BJ (cell line): ENCODE measurements around the gene ZNF419. TPM values are rescaled to one million over a fixed set of nuclear protein-coding genes. Genes with fewer than 3 reads are reported as not detected.
"Not testable (repeated sequence)": the region's sequence is repeated elsewhere in the genome, so short reads cannot be mapped to it uniquely, and the experiment has no call there.

Experiments
- CTCF ChIA-PET: fragments of 350-600 bp; formaldehyde crosslinking; extraction: SDS; loops from one replicate; lab custom pipeline; 2021; ENCODE audit warnings: antibody characterized with exemption, inconsistent platforms; lab: Yijun Ruan, JAX
- POLR2A ChIA-PET: fragments of 300-600 bp; sonication (Branson Sonifier 250); formaldehyde crosslinking; extraction: SDS; loops from one replicate; lab custom pipeline; 2021; ENCODE audit warnings: antibody characterized with exemption; lab: Charles Lee
- DNase-seq: peaks from one replicate; pipeline ENCODE4 v3.0.0-alpha.2; 2011; ENCODE audit warnings: low read depth
- H3K27me3 ChIP-seq: 2 replicates; pipeline ENCODE4 v1.6.0; 2011; ENCODE audit warnings: low read length; ENCODE audit not compliant: control insufficient read depth, insufficient read depth
- H3K36me3 ChIP-seq: 2 replicates; pipeline ENCODE4 v1.5.1; 2011; ENCODE audit warnings: low read length; ENCODE audit not compliant: control insufficient read depth, insufficient read depth
- H3K4me3 ChIP-seq: 2 replicates; pipeline ENCODE4 v1.5.1; 2011; ENCODE audit warnings: low read depth, mild to moderate bottlenecking, control low read depth, low read length
- polyA plus RNA-seq: library from polyadenylated mRNA; depleted of rRNA; stranded (reverse); fragments of >200 nt; gene quantifications from 2 replicates; pipeline ENCODE4 v1.2.3, GENCODE V29; 2011; rRNA removed
- small RNA-seq: library from RNA; depleted of rRNA; stranded (forward); fragments of <200 nt; gene quantifications from one replicate; pipeline ENCODE3, GENCODE V24; 2012; ENCODE audit warnings: low replicate concordance, low read depth; ENCODE audit not compliant: insufficient read length
- TF ChIP-seq, protein P1 (sequence below): IDR thresholded peaks from 2 replicates; pipeline ENCODE4 v1.5.1; 2011; ENCODE audit warnings: low read depth, mild to moderate bottlenecking, control low read depth, inconsistent platforms, low read length, moderate library complexity; ENCODE audit not compliant: insufficient read depth

The ZNF419 gene
- polyA plus RNA-seq, 1 experiment: 8.8 TPM

DNA sequence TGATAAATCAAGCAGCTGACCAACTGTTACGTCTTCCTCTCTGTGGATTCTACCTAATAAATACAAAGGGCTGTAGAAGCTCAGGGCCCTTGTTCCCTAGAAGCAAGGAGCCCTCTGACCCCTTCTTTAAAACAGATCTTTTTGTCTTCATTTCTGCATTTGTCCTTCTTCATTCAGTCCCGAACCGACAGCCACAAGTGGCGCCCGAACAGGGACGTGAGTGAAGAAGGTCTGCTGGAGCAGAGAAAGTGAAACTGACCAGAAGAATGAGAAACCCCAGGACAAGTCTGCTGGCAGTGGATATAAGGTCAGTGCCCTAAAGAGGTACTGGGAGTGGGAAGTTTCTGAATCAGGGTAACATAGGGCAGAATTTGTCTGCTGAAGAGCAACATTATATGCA lies 25.3 kb downstream of the ZNF419 start:
- ChIA-PET CTCF (interaction anchor here (1.1 kb wide), 1 partner anchor 10 kb away, joined by 4 read pairs; no protein-coding TSS in a partner anchor), POLR2A (no interaction called here)
- Histone ChIP-seq H3K4me3 (no peak overlapping the region), H3K27me3 (no peaks in the 10 kb centered on the region), H3K36me3 (peaks cover 3% of the 10 kb centered on the region)
- TF ChIP-seq, protein P1, sequence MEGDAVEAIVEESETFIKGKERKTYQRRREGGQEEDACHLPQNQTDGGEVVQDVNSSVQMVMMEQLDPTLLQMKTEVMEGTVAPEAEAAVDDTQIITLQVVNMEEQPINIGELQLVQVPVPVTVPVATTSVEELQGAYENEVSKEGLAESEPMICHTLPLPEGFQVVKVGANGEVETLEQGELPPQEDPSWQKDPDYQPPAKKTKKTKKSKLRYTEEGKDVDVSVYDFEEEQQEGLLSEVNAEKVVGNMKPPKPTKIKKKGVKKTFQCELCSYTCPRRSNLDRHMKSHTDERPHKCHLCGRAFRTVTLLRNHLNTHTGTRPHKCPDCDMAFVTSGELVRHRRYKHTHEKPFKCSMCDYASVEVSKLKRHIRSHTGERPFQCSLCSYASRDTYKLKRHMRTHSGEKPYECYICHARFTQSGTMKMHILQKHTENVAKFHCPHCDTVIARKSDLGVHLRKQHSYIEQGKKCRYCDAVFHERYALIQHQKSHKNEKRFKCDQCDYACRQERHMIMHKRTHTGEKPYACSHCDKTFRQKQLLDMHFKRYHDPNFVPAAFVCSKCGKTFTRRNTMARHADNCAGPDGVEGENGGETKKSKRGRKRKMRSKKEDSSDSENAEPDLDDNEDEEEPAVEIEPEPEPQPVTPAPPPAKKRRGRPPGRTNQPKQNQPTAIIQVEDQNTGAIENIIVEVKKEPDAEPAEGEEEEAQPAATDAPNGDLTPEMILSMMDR: no peak
- no peak for DNase-seq

DNA sequence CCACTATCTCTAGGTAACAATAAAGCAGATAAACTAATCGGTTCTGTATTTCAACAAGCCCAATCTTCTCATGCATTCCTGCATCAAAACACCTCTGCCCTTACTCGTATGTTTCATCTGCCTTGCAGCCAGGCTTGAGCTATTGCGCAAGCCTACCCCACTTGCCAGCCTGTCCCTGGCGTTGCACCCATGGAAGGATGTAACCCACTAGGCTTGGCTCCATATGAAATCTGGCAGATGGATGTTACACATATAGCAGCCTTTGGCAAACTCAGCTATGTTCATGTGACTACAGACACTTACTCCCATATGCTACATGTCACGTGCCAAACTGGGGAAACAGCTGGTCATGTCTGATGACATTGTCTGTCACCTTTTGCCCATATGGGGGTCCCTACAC lies 27.7 kb downstream of the ZNF419 start:
- CTCF ChIA-PET: interaction anchor here (0.8 kb wide), 1 partner anchor 8 kb away, joined by 3 read pairs; no protein-coding TSS in a partner anchor
- Histone ChIP-seq H3K27me3 (no peaks in the 10 kb centered on the region), H3K36me3 (peaks cover 3% of the 10 kb centered on the region), H3K4me3 (no peak overlapping the region)
- no peak for DNase-seq
- POLR2A ChIA-PET: no interaction called here
- TF ChIP-seq, protein P1: no peak

DNA sequence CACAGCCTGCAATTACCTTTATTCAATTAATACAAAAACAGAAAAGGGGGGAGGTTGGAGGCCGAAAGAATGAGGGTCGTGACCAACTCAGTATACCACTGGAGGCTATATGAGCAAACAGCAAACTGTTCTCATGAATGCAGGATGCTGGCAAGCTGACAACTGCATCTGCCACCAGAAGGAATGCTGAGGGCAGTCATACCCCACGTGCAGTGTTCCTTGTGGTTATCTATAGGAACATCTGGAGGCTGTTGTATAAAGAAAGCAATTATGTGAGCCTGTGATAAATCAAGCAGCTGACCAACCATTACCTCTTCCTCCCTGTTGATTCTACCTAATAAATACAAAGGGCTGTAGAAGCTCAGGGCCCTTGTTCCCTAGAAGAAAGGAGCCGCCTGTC lies 30.5 kb downstream of the ZNF419 start:
- DNase-seq, H3K4me3 ChIP-seq, POLR2A ChIA-PET, H3K36me3 ChIP-seq, CTCF ChIA-PET, H3K27me3 ChIP-seq: not testable (repeated sequence)

DNA sequence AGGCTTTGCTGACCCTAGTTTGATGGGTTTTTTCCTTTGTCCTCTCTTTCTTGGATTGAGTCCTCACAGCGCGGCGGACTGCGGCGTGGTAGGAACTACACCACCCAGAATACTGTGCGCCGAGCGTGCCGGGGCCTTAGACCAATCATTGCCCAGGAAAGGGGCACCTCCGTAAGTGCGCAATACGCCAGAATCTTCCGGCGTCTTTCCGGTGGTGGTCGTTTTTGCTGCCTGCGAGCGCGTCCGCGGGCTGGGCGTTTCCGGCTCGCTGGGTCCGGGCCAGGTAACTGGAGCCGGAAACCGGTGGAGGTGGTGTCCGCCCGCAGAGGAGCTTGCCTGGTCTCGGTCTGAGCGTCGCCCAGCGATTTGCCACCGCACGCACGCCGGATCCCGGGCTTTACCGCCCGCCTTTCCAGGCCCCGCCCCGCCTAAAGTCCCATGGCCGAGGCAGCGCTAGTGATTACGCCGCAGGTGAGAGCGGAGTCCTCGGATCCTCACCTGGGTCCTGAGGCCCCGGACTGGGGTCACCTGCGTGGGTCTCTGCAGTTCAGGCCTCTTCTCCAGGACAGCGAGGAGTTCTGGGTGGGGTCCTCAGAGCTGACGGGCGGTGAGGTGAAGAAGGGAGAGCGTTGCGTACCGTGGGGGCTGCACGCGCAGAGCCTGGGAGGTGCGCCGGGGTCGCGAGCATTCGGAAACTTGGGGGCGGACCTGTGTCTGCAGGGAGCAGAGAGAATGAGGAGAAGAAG lies 39.8 kb downstream of the ZNF419 start, which contains the start of gene ZNF549:
Gene ZNF549 (plus strand): TSS at position 221 of the 746 bp plus-strand sequence. CDS start 218 bp downstream, at position 439.
- peak; percentile 59 for DNase-seq
- ChIA-PET CTCF (no interaction called here), POLR2A (no interaction called here)
- TF ChIP-seq, protein P1: no peak
- Histone ChIP-seq H3K4me3 (peak within 1 kb of the TSS; percentile 63), H3K36me3 (no peaks in the 10 kb centered on the region; the same call in 1 of the 2 replicates), H3K27me3 (no peaks in the 10 kb centered on the region)

DNA sequence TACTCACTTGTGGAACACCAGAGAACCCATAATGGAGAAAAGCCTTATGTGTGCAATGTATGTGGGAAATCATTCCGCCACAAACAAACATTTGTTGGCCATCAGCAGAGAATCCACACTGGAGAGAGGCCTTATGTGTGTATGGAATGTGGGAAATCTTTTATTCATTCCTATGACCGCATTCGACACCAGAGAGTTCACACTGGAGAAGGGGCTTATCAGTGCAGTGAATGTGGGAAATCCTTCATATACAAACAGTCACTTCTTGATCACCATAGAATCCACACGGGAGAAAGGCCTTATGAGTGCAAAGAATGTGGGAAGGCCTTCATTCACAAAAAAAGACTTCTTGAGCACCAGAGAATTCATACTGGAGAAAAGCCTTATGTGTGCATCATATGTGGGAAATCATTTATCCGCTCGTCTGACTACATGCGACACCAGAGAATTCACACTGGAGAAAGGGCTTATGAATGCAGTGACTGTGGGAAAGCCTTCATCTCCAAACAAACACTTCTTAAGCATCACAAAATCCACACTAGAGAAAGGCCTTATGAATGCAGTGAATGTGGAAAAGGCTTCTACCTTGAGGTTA lies 50.5 kb downstream of the ZNF419 start:
- Histone ChIP-seq H3K27me3 (no peaks in the 10 kb centered on the region), H3K4me3 (no peak overlapping the region), H3K36me3 (peaks cover 22% of the 10 kb centered on the region)
- no peak for DNase-seq
- ChIA-PET CTCF (no interaction called here), POLR2A (no interaction called here)
- TF ChIP-seq, protein P1: no peak

Small RNAs within 50 kb of the gene (small RNA-seq; reads per million reads assigned to genes)
- not detected for gene VN1R107P

Other genes starting within 250 kb of the ZNF419 start
- 5.1 and 5.2 TPM in 2 replicates for gene ZNF805, start 247.1 kb upstream of the ZNF419 start, polyA plus RNA-seq
- 11.7 and 13.9 TPM in 2 replicates for gene ZNF460, start 207.3 kb upstream of the ZNF419 start, polyA plus RNA-seq
- gene ZNF543, start 167.3 kb upstream of the ZNF419 start, polyA plus RNA-seq: 1.7 and 2.1 TPM in 2 replicates
- 5.4 and 7.4 TPM in 2 replicates for gene ZNF304, start 136.5 kb upstream of the ZNF419 start, polyA plus RNA-seq
- 11.0 and 16.3 TPM in 2 replicates for gene TRAPPC2B, start 124.2 kb upstream of the ZNF419 start, polyA plus RNA-seq
- 3.4 and 3.5 TPM in 2 replicates for gene ZNF547, start 124.2 kb upstream of the ZNF419 start, polyA plus RNA-seq
- gene ZNF548, start 97.9 kb upstream of the ZNF419 start, polyA plus RNA-seq: 12.7 and 13.3 TPM in 2 replicates
- 4.2 and 6.0 TPM in 2 replicates for gene ZNF17, start 76.6 kb upstream of the ZNF419 start, polyA plus RNA-seq
- gene ZNF749, start 52.4 kb upstream of the ZNF419 start, polyA plus RNA-seq: 10.0 and 11.4 TPM in 2 replicates
- 0.13 and 0.21 TPM in 2 replicates for gene VN1R1, start 30.6 kb upstream of the ZNF419 start, polyA plus RNA-seq
- 3.6 and 5.8 TPM in 2 replicates for gene ZNF772, start 10.2 kb upstream of the ZNF419 start, polyA plus RNA-seq
- gene ZNF773, start 12.2 kb downstream of the ZNF419 start, polyA plus RNA-seq: 13.0 and 13.1 TPM in 2 replicates
- gene ZNF549, start 39.6 kb downstream of the ZNF419 start, polyA plus RNA-seq: 2.5 and 3.8 TPM in 2 replicates
- 6.3 and 7.2 TPM in 2 replicates for gene ZNF550, start 72.1 kb downstream of the ZNF419 start, polyA plus RNA-seq
- 2.9 and 4.0 TPM in 2 replicates for gene ZNF416, start 91.2 kb downstream of the ZNF419 start, polyA plus RNA-seq
- gene ZIK1, start 96.4 kb downstream of the ZNF419 start, polyA plus RNA-seq: 3.9 and 4.9 TPM in 2 replicates
- gene ZNF530, start 112.1 kb downstream of the ZNF419 start, polyA plus RNA-seq: 1.7 and 2.6 TPM in 2 replicates
- gene ZNF134, start 126.5 kb downstream of the ZNF419 start, polyA plus RNA-seq: 6.5 and 8.1 TPM in 2 replicates
- gene ZNF211, start 145.4 kb downstream of the ZNF419 start, polyA plus RNA-seq: 7.8 and 11.3 TPM in 2 replicates
- gene ZSCAN4, start 181.2 kb downstream of the ZNF419 start, polyA plus RNA-seq: not detected in 2 replicates
- gene ZNF551, start 194.2 kb downstream of the ZNF419 start, polyA plus RNA-seq: 2.8 and 3.3 TPM in 2 replicates
- gene ZNF154, start 221.5 kb downstream of the ZNF419 start, polyA plus RNA-seq: 1.5 and 2.1 TPM in 2 replicates
- gene ZNF671, start 239.9 kb downstream of the ZNF419 start, polyA plus RNA-seq: 4.4 and 5.0 TPM in 2 replicates